OCI-LY7 (cell line): ENCODE measurements around the gene SRGAP1.

Experiments
- EZH2phosphoT487 ChIP-seq: fragments of 200-600 bp; sonication (generic); IDR thresholded peaks from 2 replicates; pipeline ENCODE4 v1.6.1; 2018; ENCODE audit warnings: low read depth, borderline replicate concordance, mild to moderate bottlenecking, mixed run types, antibody characterized with exemption, low read length, moderate library complexity, mixed read lengths
- TF ChIP-seq, protein P1 (sequence below): fragments of 200-600 bp; sonication (generic); conservative IDR thresholded peaks from 2 replicates; pipeline ENCODE4 v1.5.1; 2014; ENCODE audit warnings: mild to moderate bottlenecking, antibody characterized with exemption, low read length, moderate library complexity, mixed read lengths

DNA sequence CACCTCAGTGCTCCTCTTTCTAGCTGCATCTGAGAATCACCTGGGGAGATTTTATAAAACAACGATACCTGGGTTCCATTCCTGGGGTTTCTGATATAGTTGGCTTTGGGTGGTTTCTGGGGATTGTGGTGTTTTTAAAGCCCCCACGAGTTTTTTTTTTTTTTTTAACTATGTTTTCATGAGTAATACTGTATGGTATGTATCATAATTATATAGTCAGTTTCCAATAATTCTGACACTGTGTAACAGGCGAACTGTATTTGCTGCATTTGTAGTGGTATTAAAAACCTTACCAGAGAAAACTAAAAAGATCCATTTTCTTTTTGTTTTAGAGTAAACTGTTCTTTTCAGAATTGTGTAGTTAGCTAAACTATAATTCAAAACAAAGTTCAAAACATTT, 84.9 kb downstream of the SRGAP1 start:
- TF ChIP-seq, protein P1, sequence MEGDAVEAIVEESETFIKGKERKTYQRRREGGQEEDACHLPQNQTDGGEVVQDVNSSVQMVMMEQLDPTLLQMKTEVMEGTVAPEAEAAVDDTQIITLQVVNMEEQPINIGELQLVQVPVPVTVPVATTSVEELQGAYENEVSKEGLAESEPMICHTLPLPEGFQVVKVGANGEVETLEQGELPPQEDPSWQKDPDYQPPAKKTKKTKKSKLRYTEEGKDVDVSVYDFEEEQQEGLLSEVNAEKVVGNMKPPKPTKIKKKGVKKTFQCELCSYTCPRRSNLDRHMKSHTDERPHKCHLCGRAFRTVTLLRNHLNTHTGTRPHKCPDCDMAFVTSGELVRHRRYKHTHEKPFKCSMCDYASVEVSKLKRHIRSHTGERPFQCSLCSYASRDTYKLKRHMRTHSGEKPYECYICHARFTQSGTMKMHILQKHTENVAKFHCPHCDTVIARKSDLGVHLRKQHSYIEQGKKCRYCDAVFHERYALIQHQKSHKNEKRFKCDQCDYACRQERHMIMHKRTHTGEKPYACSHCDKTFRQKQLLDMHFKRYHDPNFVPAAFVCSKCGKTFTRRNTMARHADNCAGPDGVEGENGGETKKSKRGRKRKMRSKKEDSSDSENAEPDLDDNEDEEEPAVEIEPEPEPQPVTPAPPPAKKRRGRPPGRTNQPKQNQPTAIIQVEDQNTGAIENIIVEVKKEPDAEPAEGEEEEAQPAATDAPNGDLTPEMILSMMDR = no peak
- no peak for TF ChIP-seq EZH2phosphoT487
